ENCODE results near the gene EDN1.

DNA sequence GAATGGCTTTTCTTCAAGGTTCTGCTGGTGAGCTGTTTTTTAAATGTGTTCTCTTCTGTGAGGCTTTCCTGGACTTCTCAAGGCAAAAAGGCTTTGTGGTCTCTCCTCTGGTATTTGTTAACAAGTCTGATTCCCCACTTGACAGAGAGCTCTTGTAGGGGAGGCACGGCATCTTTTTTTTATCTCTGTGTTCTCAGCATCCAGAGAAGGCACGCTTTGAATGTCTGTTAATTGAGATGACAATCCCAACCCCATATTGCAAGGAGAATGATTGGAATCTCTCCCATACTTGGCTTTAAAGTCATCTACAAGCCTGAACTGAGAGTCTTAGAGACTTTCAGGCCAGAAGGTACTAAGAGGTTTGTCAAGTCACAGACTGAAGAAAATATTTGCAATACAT, 22.6 kb downstream of the EDN1 start:
- TF ChIP-seq CTCF (IDR thresholded peaks at IDR 0.05; ENCODE audit: low read length) (no peak), EZH2 (optimal IDR thresholded peaks at IDR 0.05; ENCODE audit: low read depth, low read length) (no peak)
